HCT116 (cell line): Measurements from ENCODE around the gene CBX8.

ENCODE experiments used
- ATF3 ChIP-seq: IDR thresholded peaks from 2 replicates; pipeline ENCODE4 v1.6.1; 2012
- CTCF ChIP-seq, 3 experiments: fragments of 200-600 bp in 1 of 3; sonication (generic) in 1 of 3; IDR thresholded peaks in 2 of 3; conservative IDR thresholded peaks in 1 of 3; 2 replicates each; pipeline ENCODE4 v1.5.1; 2012 to 2017; ENCODE audit warnings: low read depth in 2 of 3, low read length in 2 of 3, antibody characterized with exemption in 1 of 3, borderline replicate concordance in 1 of 3, control low read depth in 1 of 3, mild to moderate bottlenecking in 1 of 3, mixed read lengths in 1 of 3, mixed run types in 1 of 3, moderate library complexity in 1 of 3; ENCODE audit not compliant: insufficient read depth in 1 of 3
- EZH2 ChIP-seq: fragments of 200-600 bp; sonication (generic); IDR thresholded peaks from 2 replicates; pipeline ENCODE4 v1.6.1; 2017; ENCODE audit warnings: antibody characterized with exemption, mixed run types
- FOSL1 ChIP-seq: IDR thresholded peaks from 2 replicates; pipeline ENCODE4 v1.6.1; 2012; ENCODE audit warnings: low read depth
- MAX ChIP-seq: IDR thresholded peaks from 2 replicates; pipeline ENCODE4 v1.6.1; 2012
- POLR2A ChIP-seq: IDR thresholded peaks from 2 replicates; pipeline ENCODE4 v1.7.0; 2011; ENCODE audit warnings: borderline replicate concordance; ENCODE audit not compliant: insufficient read depth, insufficient read length; ENCODE audit errors: extremely low read depth
- POLR2AphosphoS5 ChIP-seq: IDR thresholded peaks from 2 replicates; pipeline ENCODE4 v1.6.1; 2011; ENCODE audit warnings: mild to moderate bottlenecking, low read depth, low read length, moderate library complexity
- RAD21 ChIP-seq: IDR thresholded peaks from 2 replicates; pipeline ENCODE4 v1.6.1; 2012; ENCODE audit warnings: low read depth, mild to moderate bottlenecking
- REST ChIP-seq: IDR thresholded peaks from 2 replicates; pipeline ENCODE4 v1.6.1; 2012; ENCODE audit warnings: low read depth
- SP1 ChIP-seq: IDR thresholded peaks from 2 replicates; pipeline ENCODE4 v1.6.1; 2012; ENCODE audit warnings: low read depth
- TCF7L2 ChIP-seq: IDR thresholded peaks from 2 replicates; pipeline ENCODE4 v1.7.0; 2011; ENCODE audit warnings: borderline replicate concordance, inconsistent platforms; ENCODE audit not compliant: insufficient read depth, insufficient read length; ENCODE audit errors: extremely low read depth
- YY1 ChIP-seq: IDR thresholded peaks from 2 replicates; pipeline ENCODE4 v1.6.1; 2011; ENCODE audit warnings: low read length, low read depth, moderate library complexity, mild to moderate bottlenecking; ENCODE audit not compliant: insufficient replicate concordance; ENCODE audit errors: extremely low read depth
- ZFX ChIP-seq: fragments of 450-650 bp; IDR thresholded peaks from 2 replicates; pipeline ENCODE4 v1.6.1; 2017
- ZNF274 ChIP-seq: fragments of 200-500 bp; sonication (Bioruptor generic); IDR thresholded peaks from 2 replicates; pipeline ENCODE4 v1.6.1; 2014; ENCODE audit warnings: mild to moderate bottlenecking, low read depth, low read length, inconsistent platforms

GRCh38 chr17:79800325-79801155 is 3.7 kb upstream of the CBX8 start:
- TF ChIP-seq SP1 = no peak; the same call in 1 of the 2 replicates
- peak; percentile 69; the same call in 1 of the 2 replicates for TF ChIP-seq MAX
- TF ChIP-seq POLR2A = no peak
- TF ChIP-seq CTCF (IDR thresholded peaks at IDR 0.05 in 2 of 3, conservative IDR thresholded peaks at IDR 0.05 in 1 of 3; ENCODE audit: borderline replicate concordance in 1 of 3, insufficient read depth in 1 of 3, low read depth in 2 of 3, low read length in 2 of 3) = no peak
- TF ChIP-seq ZFX = no peak; the same call in 1 of the 2 replicates
- TF ChIP-seq FOSL1 = no peak
- no peak for TF ChIP-seq REST
- TF ChIP-seq ATF3 = no peak
- TF ChIP-seq RAD21 = no peak
- no peak for TF ChIP-seq EZH2
- TF ChIP-seq TCF7L2 = no peak
- TF ChIP-seq YY1 = peak; percentile 85
- peak; percentile 28; the same call in 1 of the 2 replicates for TF ChIP-seq POLR2AphosphoS5
- TF ChIP-seq ZNF274 = no peak
